NOMO-1 treated with DMSO at 0.1 percent for 48 hours (cell line): ENCODE measurements around the gene PLCXD3.
"Not testable (repeated sequence)": the region's sequence is repeated elsewhere in the genome, so short reads cannot be mapped to it uniquely, and the experiment has no call there.

Source experiments
- DNase-seq: peaks from one replicate; lab custom pipeline; 2025; ENCODE audit not compliant: unreplicated experiment; lab: John Stamatoyannopoulos, UW

The PLCXD3 gene

DNA sequence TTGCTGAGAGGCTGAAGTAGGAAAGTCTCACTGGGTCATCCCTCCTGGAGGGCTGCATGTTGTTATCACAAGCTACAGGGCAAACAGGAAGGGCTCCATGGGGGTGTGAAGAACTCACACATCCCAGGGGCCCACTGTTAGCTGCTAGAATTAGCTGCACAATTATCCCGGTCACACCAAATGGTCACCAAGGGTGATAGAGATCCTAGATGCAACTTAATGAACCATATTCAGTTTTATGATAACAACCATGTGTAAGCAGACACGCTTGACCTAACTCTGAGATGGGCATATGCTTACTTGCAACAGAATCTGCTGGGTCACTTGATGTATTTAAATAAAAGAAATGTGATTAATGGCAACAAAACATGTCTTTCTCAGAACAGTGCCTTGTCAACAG, 153.6 kb downstream of the PLCXD3 start:
- no peak for DNase-seq

DNA sequence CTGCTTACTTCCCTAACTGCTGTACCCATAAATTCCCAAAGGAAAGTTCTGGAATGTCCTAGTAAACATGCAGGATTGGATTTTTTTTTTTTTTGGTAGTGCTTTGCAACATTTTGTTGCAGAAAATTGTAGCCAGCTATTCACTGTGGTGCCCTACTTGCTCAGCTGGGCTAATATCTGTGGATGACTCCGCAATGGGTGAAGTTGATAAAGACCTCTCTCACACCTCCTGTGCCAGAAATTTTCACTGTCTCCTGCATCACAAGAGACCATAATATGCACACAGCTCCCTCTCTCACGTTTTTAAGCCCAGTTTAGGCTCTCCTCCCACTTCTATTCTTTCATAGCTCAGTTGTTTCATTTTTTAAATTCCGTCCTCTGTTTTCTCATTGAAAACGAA, 160.6 kb downstream of the PLCXD3 start:
- no peak for DNase-seq

GRCh38 chr5:41347569-41347968, 162.8 kb downstream of the PLCXD3 start:
- DNase-seq: no peak

DNA sequence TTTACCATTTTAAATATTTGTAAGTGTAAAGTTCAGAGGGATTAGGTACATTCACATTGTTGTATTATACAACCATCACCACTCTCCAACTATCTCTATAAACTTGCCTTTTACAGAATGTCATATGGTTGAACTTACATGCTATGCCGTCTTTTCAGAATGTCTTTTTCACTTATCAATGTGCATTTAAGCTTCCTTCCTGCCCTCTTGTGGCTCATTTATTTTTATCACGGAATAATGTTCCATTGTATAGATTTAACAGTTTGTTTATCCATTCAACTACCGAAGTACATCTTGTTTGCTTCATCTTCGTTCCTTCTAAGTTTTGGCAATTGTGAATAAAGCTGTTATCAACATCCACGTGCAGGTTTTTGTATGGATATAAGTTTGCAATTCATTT, 163.8 kb downstream of the PLCXD3 start:
- no peak for DNase-seq

DNA sequence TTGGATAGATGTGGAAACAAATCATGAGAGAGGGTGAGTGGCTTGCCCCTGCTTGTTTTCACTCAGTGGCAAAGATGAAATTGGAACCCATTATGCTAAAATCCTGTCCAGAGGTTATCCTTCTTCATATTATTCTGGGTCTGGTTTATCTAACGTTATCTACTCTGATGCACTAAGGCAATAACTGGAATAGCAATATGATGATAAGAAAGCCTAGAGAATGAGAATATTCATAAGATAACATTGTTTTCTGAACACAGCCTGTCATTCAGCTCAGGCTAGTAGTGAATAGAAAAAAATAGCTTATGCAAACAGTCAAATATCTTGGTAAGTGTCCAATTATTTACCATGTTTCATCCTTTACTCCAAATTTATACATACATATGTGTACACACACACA, 165.1 kb downstream of the PLCXD3 start:
- no peak for DNase-seq

DNA sequence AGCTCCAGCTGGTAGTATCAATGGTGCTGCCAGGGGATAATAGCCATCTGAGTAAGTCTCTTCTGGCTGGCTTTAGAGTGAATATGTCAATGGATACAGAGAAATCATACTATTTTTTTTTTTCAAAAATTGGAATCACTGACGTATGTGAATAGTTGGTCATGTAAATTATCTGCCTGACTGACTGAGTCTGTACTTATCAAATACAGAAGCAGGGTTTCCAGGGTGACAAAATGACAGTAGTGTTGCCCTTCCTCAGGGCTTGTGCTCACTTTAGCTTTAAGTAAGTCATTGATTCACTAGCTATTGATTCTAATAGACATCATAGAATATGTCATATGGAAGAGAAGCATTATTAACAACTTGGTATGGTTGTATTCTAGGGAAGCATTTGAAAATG, 171.1 kb downstream of the PLCXD3 start:
- no peak for DNase-seq

DNA sequence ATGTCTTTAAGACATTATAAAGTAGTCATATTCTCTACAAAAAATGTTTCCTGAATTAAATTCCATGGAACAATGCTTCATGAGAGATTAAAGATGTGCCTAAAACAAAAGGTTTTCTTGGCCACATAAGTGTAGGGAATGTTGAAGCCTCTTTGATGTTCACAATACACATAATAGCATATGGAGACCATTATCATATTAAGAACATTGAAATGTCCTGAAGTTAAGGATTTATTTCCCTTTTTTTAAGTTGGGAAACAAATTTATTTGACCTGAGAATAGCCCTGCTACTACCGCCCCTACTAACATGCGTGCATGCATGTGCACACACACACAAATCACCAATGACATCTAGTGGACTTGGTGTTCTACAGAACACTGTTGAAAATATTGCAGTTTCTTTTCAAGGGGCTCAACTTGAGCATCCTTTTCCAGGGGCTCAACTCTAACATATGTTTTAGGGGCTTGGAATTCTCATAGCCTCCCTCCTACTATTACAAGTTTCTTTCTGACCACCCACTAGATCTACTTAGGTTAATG, 172.2 kb downstream of the PLCXD3 start:
- DNase-seq: no peak

- DNase-seq: no peak
Observed at GRCh38 chr5:41337724-41338123, 172.7 kb downstream of the PLCXD3 start.

DNA sequence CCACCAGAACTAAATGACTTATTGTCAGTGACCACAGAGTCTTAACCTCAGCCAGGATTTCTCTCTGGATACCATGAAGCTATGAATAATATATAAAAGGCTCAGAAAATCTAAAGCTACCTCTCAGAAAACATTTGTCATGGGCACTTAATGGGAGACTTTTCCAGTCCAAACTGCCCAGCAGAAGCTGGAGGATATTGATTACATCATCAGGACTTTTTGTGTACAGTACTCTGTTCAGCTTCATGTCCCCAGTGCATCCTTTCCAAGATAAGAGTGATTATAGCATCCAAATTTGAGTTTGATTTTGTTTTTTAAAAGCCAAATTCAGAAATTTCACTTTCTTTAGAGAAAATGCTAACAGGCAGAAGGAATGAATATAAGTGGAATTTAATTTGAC, 173.2 kb downstream of the PLCXD3 start:
- no peak for DNase-seq

DNA sequence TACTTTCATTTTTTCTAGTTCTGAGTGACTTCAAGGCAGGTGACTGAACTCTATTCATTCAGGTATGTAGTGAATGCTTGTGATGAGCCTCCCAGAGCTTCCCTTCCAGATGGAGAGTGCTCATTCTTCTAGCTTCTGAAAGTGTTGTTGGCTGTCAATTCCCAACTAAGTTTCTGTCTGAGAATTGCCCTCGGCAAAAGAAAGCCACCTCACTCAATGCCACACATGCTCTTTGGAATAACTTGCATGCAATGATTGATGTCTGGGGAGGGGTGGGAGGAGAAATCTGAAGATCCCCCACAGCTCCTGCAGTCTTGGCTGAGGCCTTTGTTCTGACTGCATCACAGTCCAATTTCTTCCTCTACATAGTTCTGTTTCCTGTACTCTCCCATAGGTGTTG, 173.9 kb downstream of the PLCXD3 start:
- no peak for DNase-seq

DNA sequence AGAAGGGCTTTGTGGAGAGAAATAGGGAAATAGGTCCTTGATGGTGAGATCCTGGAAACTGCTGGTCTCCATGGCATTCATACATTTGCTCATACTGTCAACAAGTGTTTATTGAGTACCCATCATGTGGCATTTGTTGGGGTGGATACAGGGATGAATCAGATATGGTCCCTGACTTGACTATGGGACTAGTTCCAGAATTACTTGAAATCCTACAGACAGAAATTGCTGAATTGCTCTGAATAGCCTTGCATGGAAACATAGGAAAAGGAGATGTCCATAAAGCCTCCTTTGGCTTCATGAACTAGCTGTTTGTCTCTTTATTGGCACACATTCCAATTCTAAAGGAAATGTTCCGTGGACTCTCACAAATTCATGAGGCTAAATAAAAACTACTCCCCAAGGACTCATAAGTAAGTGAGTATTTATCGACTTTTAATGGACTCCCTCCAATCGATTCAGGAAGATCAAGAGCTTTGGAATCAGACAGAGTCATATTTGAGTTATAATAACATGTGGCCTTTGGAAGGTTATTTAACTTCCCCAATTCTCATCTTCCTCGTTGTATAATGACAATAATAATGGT, 174.7 kb downstream of the PLCXD3 start:
- DNase-seq: no peak

DNA sequence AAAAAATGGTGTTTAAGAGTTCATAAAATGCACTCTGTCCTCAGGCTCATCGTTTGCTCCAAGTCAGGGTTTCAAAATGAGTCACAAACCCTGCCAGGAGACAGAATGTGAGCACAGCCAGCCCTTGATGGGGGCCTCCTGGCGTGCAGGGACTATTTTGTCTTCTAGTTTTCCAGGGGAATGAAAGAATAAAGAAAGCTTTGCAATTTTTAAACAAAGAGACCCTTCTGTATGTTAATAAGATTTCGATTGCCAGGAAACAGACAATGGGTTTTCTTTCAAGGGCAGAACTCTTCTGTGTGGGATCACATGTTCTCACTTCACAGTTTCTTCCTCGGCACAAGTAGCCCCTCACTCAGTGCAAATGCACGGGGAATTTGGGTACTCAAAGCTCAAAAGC, 175.6 kb downstream of the PLCXD3 start:
- DNase-seq: no peak

DNA sequence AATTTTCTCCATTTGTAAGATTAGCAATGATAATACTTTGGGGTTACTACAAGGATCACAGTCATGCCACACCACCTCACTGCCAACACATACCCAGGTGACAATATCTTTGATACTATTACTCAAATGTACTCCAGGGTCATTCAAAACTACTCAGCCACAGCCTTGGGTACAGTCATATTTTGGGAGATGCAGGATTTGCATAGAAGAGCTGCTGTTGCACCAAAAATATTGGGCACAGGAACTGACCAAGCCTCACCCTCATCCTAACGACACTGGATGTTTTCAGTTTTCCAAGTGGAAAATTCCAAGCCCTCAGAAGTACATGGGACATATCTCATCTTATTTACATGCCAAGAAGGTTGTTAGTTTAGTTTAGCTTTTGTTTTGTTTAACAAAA, 176.2 kb downstream of the PLCXD3 start:
- DNase-seq: no peak

GRCh38 chr5:41325074-41325473, 185.3 kb downstream of the PLCXD3 start:
- no peak for DNase-seq

GRCh38 chr5:41322826-41323225, 187.6 kb downstream of the PLCXD3 start:
- not testable (repeated sequence) for DNase-seq

DNA sequence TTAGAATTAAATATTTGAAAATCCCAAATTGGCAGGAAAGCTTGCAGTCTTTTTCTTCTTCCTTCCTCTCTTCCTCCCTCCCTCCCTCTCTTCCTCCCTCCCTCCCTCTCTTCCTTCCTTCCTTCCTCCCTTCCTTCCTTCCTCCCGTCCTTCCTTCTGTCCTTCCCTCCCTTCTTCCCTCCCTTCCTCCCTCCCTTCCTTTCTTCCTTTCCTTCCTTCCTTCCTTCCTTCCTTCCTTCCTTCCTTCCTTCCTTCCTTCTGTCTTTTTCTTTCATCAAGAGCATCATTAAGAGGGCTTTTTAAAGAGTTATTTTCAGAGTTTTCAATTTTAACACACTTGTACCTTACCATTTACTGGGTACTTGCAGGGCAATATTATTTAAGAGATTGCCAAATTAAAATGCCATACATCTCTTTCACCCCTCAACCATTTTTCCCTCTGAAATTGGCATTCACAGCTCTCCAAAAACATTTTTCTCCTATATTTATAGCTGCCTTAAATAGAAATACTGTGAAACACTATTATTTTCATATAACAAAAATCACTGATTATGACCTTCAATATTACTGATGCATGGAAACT, 197.8 kb downstream of the PLCXD3 start:
- no peak for DNase-seq

DNA sequence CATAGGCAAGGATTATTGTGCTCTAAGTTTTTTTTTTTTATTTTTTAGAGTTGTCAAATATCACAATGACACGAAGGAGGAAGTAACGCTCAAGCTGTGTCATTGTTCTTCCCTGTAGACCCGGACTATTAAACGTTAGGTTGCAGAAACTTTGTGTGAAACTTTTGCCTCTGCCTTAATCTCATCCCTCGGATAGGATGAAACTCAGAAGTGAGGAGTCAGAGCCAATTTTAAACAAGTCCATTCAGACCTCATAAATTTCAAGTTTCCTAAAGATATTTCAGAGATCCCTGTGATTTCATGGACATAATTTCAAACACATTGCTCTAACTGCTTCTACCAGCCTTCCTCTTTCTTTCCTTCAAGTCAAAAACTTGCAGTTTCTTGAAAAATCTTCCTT, 198.3 kb downstream of the PLCXD3 start:
- no peak for DNase-seq

DNA sequence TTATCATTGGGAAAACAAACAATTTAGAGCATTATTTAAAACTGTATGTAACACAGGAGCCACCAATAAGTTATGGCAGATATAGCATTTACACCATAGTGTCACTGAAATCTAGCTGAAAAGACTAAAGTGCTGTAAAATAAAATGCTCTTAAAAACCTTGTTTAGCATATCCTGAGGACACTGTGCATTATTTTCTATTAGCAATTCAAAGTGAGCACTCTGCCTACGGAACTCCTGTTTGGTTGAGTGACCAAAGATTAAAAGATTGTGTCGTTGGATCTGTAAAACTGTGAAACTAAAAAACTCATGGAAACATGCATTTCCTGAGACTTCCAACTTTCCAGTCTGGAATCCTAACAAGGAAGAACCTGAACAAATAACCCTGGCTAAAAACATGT, 201.1 kb downstream of the PLCXD3 start:
- no peak for DNase-seq

- DNase-seq: no peak
Observed at GRCh38 chr5:41306005-41306404, 204.4 kb downstream of the PLCXD3 start.

DNA sequence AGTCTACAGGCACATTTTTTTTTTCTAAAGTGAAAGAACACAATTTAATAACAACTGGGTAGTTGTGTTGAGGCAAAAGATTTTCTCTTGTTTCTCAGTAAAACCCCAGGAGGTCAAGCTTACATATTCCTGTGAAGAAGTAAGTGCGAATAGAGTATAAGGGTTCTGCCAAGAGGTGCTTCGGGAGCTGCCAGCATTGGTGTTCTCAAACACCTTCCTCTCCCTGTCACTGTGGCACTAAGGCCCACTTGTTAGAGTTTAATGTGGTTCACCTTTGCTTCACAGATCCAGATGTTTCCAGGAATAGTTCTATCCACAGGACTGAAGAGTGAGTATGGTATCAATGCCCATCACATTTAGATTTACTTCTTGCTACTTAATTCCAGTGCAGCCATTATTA, 205.3 kb downstream of the PLCXD3 start:
- DNase-seq: no peak

DNA sequence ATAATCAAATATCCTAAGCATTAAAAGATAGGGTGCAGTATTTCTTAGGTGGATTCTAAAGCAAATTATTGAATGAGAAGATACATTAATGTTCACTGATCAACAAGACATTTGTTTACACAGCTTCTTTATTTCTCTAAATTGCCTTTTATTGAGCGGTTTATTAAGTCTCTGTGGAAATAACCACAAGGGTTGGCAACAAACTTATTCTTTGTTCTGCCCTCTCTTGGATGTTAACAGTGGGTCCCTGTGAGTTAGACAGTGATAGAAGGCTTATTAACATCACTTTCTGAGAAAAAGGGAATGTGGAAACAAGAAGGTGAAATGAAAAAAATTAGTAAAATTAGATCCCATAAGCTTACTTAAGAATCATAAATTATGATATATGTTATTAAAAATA, 214.3 kb downstream of the PLCXD3 start:
- DNase-seq: no peak

DNA sequence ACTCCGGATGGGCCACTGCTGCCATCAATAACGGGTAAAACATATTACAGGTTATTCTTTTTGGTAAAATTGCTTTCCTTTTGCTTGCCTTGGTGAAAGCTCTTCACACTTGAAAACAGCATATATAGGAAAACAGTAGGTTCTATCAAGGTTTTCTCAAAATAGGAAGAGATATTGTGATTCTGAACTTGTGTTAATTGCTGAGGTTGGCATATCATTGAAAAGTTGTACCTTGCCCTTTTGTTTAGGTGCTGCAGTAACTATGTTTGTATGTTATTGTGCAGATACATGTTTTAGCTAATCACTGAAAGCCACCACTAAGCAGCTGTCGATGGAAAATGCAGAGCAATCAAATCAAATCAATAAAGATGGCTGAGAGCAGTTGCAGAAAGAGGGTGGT, 219.1 kb downstream of the PLCXD3 start:
- DNase-seq: no peak

- no peak for DNase-seq
Observed at GRCh38 chr5:41290810-41291209, 219.6 kb downstream of the PLCXD3 start.
